Testis (tissue), 3 donors: ENCODE measurements around the gene LRRC1. TPM values are rescaled to one million over a fixed set of nuclear protein-coding genes. Genes with fewer than 3 reads are reported as not detected.

Source experiments
- DNase-seq: peaks from one replicate; pipeline ENCODE4 v3.0.0-alpha.2; 2019
- H3K27ac ChIP-seq, 2 donors: fragments of 200-600 bp; sonication (generic); one replicate each; pipeline ENCODE4 v1.5.1; 2019
- H3K27me3 ChIP-seq: fragments of 200-600 bp; sonication (generic); one replicate; pipeline ENCODE4 v1.5.1; 2019
- H3K36me3 ChIP-seq: fragments of 200-600 bp; sonication (generic); one replicate; pipeline ENCODE4 v1.5.1; 2017; ENCODE audit warnings: low read depth; ENCODE audit errors: missing control alignments
- H3K4me1 ChIP-seq: fragments of 200-600 bp; sonication (generic); one replicate; pipeline ENCODE4 v1.5.1; 2019
- H3K4me3 ChIP-seq, 2 donors: fragments of 200-600 bp; sonication (generic); one replicate each; pipeline ENCODE4 v1.5.1; 2017 to 2019
- H3K9me3 ChIP-seq: fragments of 200-600 bp; sonication (generic); one replicate; pipeline ENCODE4 v1.5.1; 2017
- POLR2A ChIP-seq: fragments of 450-650 bp; IDR thresholded peaks from one replicate; pipeline ENCODE4 v1.6.1; 2017; ENCODE audit warnings: antibody characterized with exemption, mild to moderate bottlenecking, moderate library complexity
- WGBS, 2 donors: methylation state at CpG; one replicate each; pipeline ENCODE4 v1.1.5; 2018; 5-methylcytosine and 5-hydroxymethylcytosine counted together
- intact Hi-C: fragments of 100-400 bp; cut with DNase I; formaldehyde crosslinking; loops from one replicate; pipeline ENCODE4 v1.15.1; 2023; ENCODE audit warnings: low total_unique reads
- polyA plus RNA-seq: library from polyadenylated mRNA; stranded (reverse); fragments of 350-450 nt; fragmentation: Illumina TruSeq; extraction: RNeasy Lipid Tissue Mini Kit (QIAGEN cat#74804); gene quantifications from one replicate; pipeline ENCODE4 v1.2.3, GENCODE V29; 2014; ENCODE audit warnings: low read depth, low replicate concordance; ENCODE audit not compliant: insufficient read depth
- total RNA-seq, 2 donors: library from RNA; depleted of rRNA; stranded (reverse); fragments of >200 nt; gene quantifications; one replicate each; pipeline ENCODE4 v1.2.3, GENCODE V29; 2016
- TF ChIP-seq, protein P1 (sequence below), 3 experiments: fragments of 450-650 bp in 2 of 3; fragments of 200-600 bp in 1 of 3; sonication (generic) in 1 of 3; IDR thresholded peaks; one replicate each; pipeline ENCODE4 v1.5.1; 2016 to 2019; ENCODE audit warnings: antibody characterized with exemption in 3 of 3, mild to moderate bottlenecking in 2 of 3, moderate library complexity in 1 of 3

The LRRC1 gene
- total and polyA plus RNA-seq, 3 donors from 2014 or later, result 29.5 to 36.5 (median 34.1) TPM

DNA sequence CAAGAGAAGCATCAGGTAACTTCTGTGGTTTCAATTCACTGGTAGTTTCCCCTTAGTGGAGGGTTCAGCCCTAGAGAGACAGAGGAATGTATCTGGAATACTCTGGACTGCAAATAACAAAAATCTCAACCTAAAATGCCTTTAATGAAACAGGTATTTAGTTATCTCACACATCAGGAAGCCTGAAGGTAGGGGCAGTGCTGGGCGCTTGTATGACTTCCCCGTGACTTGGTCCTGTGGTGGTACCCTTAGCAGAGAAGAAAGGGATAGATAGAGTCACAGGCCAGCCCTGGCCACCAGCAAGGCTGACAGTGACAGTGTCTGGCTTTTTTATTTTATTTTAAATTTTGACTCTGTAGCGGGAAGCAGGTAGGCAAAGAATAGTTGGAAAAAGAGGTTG, 14.9 kb downstream of the LRRC1 start:
- Histone ChIP-seq H3K36me3 (no peaks in the 10 kb centered on the region), H3K4me1 (peaks cover 5% of the 10 kb centered on the region), H3K27me3 (no peaks in the 10 kb centered on the region), H3K9me3 (no peaks in the 10 kb centered on the region), H3K27ac (no peak overlapping the region), H3K4me3 (no peak overlapping the region)
- TF ChIP-seq, protein P1, sequence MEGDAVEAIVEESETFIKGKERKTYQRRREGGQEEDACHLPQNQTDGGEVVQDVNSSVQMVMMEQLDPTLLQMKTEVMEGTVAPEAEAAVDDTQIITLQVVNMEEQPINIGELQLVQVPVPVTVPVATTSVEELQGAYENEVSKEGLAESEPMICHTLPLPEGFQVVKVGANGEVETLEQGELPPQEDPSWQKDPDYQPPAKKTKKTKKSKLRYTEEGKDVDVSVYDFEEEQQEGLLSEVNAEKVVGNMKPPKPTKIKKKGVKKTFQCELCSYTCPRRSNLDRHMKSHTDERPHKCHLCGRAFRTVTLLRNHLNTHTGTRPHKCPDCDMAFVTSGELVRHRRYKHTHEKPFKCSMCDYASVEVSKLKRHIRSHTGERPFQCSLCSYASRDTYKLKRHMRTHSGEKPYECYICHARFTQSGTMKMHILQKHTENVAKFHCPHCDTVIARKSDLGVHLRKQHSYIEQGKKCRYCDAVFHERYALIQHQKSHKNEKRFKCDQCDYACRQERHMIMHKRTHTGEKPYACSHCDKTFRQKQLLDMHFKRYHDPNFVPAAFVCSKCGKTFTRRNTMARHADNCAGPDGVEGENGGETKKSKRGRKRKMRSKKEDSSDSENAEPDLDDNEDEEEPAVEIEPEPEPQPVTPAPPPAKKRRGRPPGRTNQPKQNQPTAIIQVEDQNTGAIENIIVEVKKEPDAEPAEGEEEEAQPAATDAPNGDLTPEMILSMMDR (IDR thresholded peaks at IDR 0.05), result no peak
- no peak for TF ChIP-seq POLR2A
- intact Hi-C loops, result no loop called here
- no peak for DNase-seq
- WGBS, 2 donors, result 94 to 98% methylated on average over 3 of the region's 3 CpGs

DNA sequence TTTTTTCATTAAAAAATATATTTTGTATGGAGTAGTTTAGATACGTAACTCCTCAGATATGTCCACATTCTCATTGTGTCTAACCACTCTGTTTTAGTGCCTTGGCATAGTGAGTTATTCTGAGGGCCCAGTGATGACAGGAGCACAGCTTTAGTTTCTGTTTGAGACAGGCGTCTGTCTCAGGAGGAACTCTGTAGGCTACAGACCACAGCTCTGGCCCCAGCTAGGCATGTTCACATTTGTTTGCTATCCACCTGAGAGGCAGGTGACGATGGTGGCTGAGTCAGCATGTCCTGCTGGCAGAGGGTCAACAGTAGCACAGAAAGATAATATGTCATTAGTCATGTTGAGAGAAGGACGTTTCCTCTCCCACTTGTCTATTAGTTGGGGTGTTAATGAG, 16.3 kb downstream of the LRRC1 start:
- no peaks in the 10 kb centered on the region for H3K9me3 ChIP-seq
- no peak for DNase-seq
- no peak overlapping the region for H3K27ac ChIP-seq
- H3K4me3 ChIP-seq, result no peak overlapping the region
- 69 to 75% methylated on average over 4 of the region's 4 CpGs for WGBS, 2 donors
- peaks cover 10% of the 10 kb centered on the region for H3K4me1 ChIP-seq
- H3K36me3 ChIP-seq, result no peaks in the 10 kb centered on the region
- TF ChIP-seq POLR2A, result no peak
- TF ChIP-seq, protein P1 (IDR thresholded peaks at IDR 0.05), result no peak
- no peaks in the 10 kb centered on the region for H3K27me3 ChIP-seq
- intact Hi-C loops, result no loop called here

DNA sequence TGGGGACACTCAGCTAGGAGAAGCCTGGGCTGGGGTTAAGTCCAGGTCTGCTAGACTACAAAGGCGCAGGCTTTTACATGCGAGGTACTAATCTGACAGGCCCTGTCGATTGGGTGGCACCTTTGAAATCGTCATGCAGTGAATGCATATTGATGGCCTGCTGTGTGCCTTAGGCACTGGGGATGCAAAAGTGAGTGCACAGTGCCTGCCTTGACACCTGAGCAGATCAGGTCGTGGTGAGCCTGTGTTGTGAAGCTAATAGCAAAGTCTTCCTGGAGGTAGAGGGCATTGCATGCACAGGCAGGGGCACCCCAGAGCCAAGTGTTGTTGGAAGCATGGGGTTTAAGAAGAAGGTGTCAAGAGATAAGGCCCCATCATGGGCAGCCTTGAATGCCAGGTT, 16.9 kb downstream of the LRRC1 start:
- Histone ChIP-seq H3K36me3 (no peaks in the 10 kb centered on the region), H3K27me3 (no peaks in the 10 kb centered on the region), H3K9me3 (no peaks in the 10 kb centered on the region), H3K4me3 (no peak overlapping the region), H3K4me1 (peaks cover 10% of the 10 kb centered on the region), H3K27ac (no peak overlapping the region)
- 78 to 83% methylated on average over 5 of the region's 5 CpGs for WGBS, 2 donors
- DNase-seq, result no peak
- intact Hi-C loops, result no loop called here
- no peak for TF ChIP-seq POLR2A
- TF ChIP-seq, protein P1 (IDR thresholded peaks at IDR 0.05), result no peak

DNA sequence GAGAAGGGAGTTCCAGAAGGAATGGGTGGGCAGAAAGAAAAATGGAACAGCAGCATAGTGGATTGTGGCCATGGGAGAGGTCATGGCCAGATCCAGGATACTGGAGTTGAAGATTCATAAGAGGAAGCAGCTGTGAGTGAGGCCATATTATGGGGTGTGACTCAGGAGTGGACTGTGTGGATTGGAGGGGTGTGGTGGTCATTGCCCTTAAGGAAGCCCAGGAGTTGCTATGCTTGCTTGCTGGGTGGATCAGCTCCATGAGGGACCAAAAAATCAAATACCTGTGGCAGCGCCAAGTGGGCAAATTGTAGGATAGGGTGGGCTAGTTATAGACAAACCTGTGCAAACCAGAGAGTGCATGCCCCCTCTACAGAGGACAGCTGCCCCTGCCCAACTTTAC, 18.3 kb downstream of the LRRC1 start:
- Histone ChIP-seq H3K4me3 (no peak overlapping the region), H3K9me3 (no peaks in the 10 kb centered on the region), H3K36me3 (no peaks in the 10 kb centered on the region), H3K27me3 (no peaks in the 10 kb centered on the region), H3K4me1 (peaks cover 10% of the 10 kb centered on the region), H3K27ac (no peak overlapping the region)
- intact Hi-C loops, result no loop called here
- DNase-seq, result no peak
- TF ChIP-seq, protein P1 (IDR thresholded peaks at IDR 0.05), result no peak
- TF ChIP-seq POLR2A, result no peak
- 92 to 100% methylated on average over 1 of the region's 1 CpG for WGBS, 2 donors

DNA sequence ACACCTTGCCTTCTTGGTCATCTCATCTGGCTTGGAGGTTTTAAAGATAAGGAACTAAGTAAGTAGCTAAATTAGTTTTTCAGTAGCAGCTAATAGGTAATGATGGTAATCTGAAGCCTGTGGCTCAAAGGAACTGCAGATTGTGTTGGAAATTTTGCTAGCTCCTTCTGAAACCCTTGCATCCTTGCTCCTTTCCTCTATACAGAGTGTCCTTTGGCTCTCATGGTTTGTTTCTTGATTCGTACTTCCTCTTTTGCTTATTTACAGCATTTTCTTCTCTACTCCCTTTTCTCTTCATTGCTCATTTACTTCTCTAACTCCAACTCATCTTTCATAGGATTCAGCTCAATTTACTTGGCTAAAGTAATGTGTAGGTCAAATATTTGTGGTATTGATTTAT, 19.0 kb downstream of the LRRC1 start:
- H3K9me3 ChIP-seq, result no peaks in the 10 kb centered on the region
- H3K4me3 ChIP-seq, result no peak overlapping the region
- no peak for DNase-seq
- intact Hi-C loops, result no loop called here
- H3K4me1 ChIP-seq, result peaks cover 5% of the 10 kb centered on the region
- H3K36me3 ChIP-seq, result no peaks in the 10 kb centered on the region
- TF ChIP-seq, protein P1 (IDR thresholded peaks at IDR 0.05), result no peak
- TF ChIP-seq POLR2A, result no peak
- H3K27ac ChIP-seq, result no peak overlapping the region
- 64 to 66% methylated on average over 1 of the region's 1 CpG for WGBS, 2 donors
- no peaks in the 10 kb centered on the region for H3K27me3 ChIP-seq
